OCI-LY1 (cell line): Measurements from ENCODE around the gene MICU1.

Experiments
- CTCF ChIP-seq: fragments of 200-600 bp; sonication (generic), shearing (Covaris generic); IDR thresholded peaks from 2 replicates; pipeline ENCODE4 v1.5.1; 2017; ENCODE audit warnings: mild to moderate bottlenecking, antibody characterized with exemption, low read length, moderate library complexity, mixed read lengths
- EZH2 ChIP-seq: fragments of 200-600 bp; sonication (generic), shearing (Covaris generic); IDR thresholded peaks from 2 replicates; pipeline ENCODE4 v1.8.0; 2017; ENCODE audit warnings: borderline replicate concordance, mixed run types, mild to moderate bottlenecking, antibody characterized with exemption, low read length, moderate library complexity, mixed read lengths

GRCh38 chr10:72484521-72484920 is 141.4 kb downstream of the MICU1 start:
- no peak for TF ChIP-seq CTCF
- no peak for TF ChIP-seq EZH2
